ENCODE measurements around the gene AGMO. TPM values are rescaled to one million over a fixed set of nuclear protein-coding genes. Genes with fewer than 3 reads are reported as not detected.

AGMO gene
- polyA plus RNA-seq, 2 of the 4 experiments (the other 2 are of a cell fraction) = 2.6 to 7.9 TPM

- TF ChIP-seq NPAS2 (CRISPR knock-in tag; IDR thresholded peaks at IDR 0.05; ENCODE audit: borderline replicate concordance) = no peak
- TF ChIP-seq KDM1A (IDR thresholded peaks at IDR 0.05; ENCODE audit: low read depth) = no peak
- TF ChIP-seq ZFP36 (IDR thresholded peaks at IDR 0.05; ENCODE audit: borderline replicate concordance, partially characterized antibody) = no peak
- no peak for TF ChIP-seq MAFK (IDR thresholded peaks at IDR 0.05; ENCODE audit: partially characterized antibody)
- TF ChIP-seq E2F6 (IDR thresholded peaks at IDR 0.05; ENCODE audit: borderline replicate concordance, low read depth) = no peak
- no peak for TF ChIP-seq POLR2AphosphoS2 (conservative IDR thresholded peaks at IDR 0.05; ENCODE audit: low read length)
- no peak for TF ChIP-seq EP300 (IDR thresholded peaks at IDR 0.05)
- no peak for TF ChIP-seq NFE2L2 (conservative IDR thresholded peaks at IDR 0.05; ENCODE audit: low read length)
- no peak for TF ChIP-seq HMGXB4 (CRISPR knock-in tag; IDR thresholded peaks at IDR 0.05; ENCODE audit: borderline replicate concordance)
- no peak for TF ChIP-seq RCOR1 (IDR thresholded peaks at IDR 0.05; ENCODE audit: low read depth, low read length)
- TF ChIP-seq CHD2 (IDR thresholded peaks at IDR 0.05; ENCODE audit: low read length, partially characterized antibody) = no peak
- no peak for TF ChIP-seq HDAC2 (IDR thresholded peaks at IDR 0.05)
- no peak for TF ChIP-seq RNF2 (IDR thresholded peaks at IDR 0.05; ENCODE audit: borderline replicate concordance, low read depth)
- no peak for TF ChIP-seq ZC3H11A (IDR thresholded peaks at IDR 0.05)
- TF ChIP-seq JUN (IDR thresholded peaks at IDR 0.05) = no peak
- no peak for TF ChIP-seq PHF8 (IDR thresholded peaks at IDR 0.05; ENCODE audit: borderline replicate concordance, low read depth)
- no peak for TF ChIP-seq CBX2 (IDR thresholded peaks at IDR 0.05; ENCODE audit: borderline replicate concordance, low read depth)
Measured at GRCh38 chr7:15327001-15327400, 234.8 kb downstream of the AGMO start.

GRCh38 chr7:15326044-15326644 is 235.7 kb downstream of the AGMO start:
- DNase-seq (ENCODE audit: low read depth in 1 of 2, low spot score in 1 of 2) (peak; percentile 5 to 31), FAIRE-seq (no peak), ATAC-seq (no peak)
- Histone ChIP-seq H3K27ac (no peak overlapping the region), H3K9me3 (no peaks in the 10 kb centered on the region), H3K4me3 (no peak overlapping the region), H3K4me1 (no peaks in the 10 kb centered on the region), H3K4me2 (no peak overlapping the region)
- 32% methylated on average over 3 of the region's 3 CpGs for WGBS (ENCODE audit: missing lambda C conversion rate)
- ChIA-PET CTCF (interaction anchor here (0.8 to 1.3 kb wide), 3 partner anchors 8 to 395 kb away, joined by 3 to 6 read pairs (median 3); no protein-coding TSS in a partner anchor), POLR2A (no interaction called here)
- peak; percentile 75 for TF ChIP-seq CTCF (IDR thresholded peaks at IDR 0.05)
- TF ChIP-seq NPAS2 (CRISPR knock-in tag; IDR thresholded peaks at IDR 0.05; ENCODE audit: borderline replicate concordance) = no peak
- no peak for TF ChIP-seq GATA3 (IDR thresholded peaks at IDR 0.05; ENCODE audit: borderline replicate concordance)
- TF ChIP-seq PBX3 (IDR thresholded peaks at IDR 0.05) = no peak
- TF ChIP-seq MAZ (IDR thresholded peaks at IDR 0.05; ENCODE audit: borderline replicate concordance, low read depth, low read length) = no peak
- no peak for TF ChIP-seq RFX5 (IDR thresholded peaks at IDR 0.05)
- TF ChIP-seq SMC3 (IDR thresholded peaks at IDR 0.05) = peak; percentile 73
- TF ChIP-seq HOXB5 (CRISPR knock-in tag; IDR thresholded peaks at IDR 0.05) = no peak
- TF ChIP-seq CHD2 (IDR thresholded peaks at IDR 0.05; ENCODE audit: low read length, partially characterized antibody) = no peak
- no peak for TF ChIP-seq E2F6 (IDR thresholded peaks at IDR 0.05; ENCODE audit: borderline replicate concordance, low read depth)
- no peak for TF ChIP-seq HOXB13 (CRISPR knock-in tag; IDR thresholded peaks at IDR 0.05; ENCODE audit: low read depth)
- no peak for TF ChIP-seq REST (IDR thresholded peaks at IDR 0.05)
- TF ChIP-seq BHLHE40 (IDR thresholded peaks at IDR 0.05; ENCODE audit: low read depth, low read length) = no peak

More at GRCh38 chr7:15327001-15327400, 234.8 kb downstream of the AGMO start:
- WGBS (ENCODE audit: missing lambda C conversion rate) = 42% methylated on average over 4 of the region's 4 CpGs
- no peak for ATAC-seq
- CTCF ChIA-PET = interaction anchor here (0.8 to 1.3 kb wide), 3 partner anchors 7 to 394 kb away, joined by 3 to 6 read pairs (median 3); no protein-coding TSS in a partner anchor
- H3K4me3 ChIP-seq = no peak overlapping the region
- no peak overlapping the region for H3K27ac ChIP-seq
- no peak for FAIRE-seq
- no peaks in the 10 kb centered on the region for H3K9me3 ChIP-seq
- DNase-seq (ENCODE audit: low read depth in 1 of 2, low spot score in 1 of 2) = no peak
- H3K4me1 ChIP-seq = no peaks in the 10 kb centered on the region
- POLR2A ChIA-PET = no interaction called here
- no peak overlapping the region for H3K4me2 ChIP-seq
